Stimulated activated naive CD4-positive, alpha-beta T cell treated with Interleukin-2 at 50 U/mL for 16 hours (primary cell): ENCODE measurements around the gene SQSTM1.
"Not testable (repeated sequence)": the region's sequence is repeated elsewhere in the genome, so short reads cannot be mapped to it uniquely, and the experiment has no call there.

Experiments
- DNase-seq: peaks from one replicate; lab custom pipeline; 2025; lab: John Stamatoyannopoulos, UW

The SQSTM1 gene

DNA sequence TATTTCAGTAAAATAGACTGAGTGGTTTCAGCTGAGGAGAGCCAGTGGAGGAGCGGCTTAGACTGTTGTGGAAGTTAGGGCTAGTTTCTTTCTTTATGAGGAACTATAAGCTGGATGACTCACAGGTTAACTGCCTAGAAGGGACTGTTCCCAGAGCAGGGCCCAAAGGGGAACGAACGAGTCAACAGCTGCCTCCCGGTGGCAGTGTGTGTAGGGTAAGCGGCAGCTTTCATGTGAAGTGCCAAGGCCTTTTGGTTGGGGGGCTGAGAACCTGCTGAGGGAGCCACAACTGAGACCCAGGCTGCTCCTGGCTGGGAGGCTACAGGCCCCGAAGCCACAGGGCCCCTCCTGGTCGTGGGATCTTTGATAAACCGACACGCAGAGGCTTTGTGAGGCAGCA, 7.0 kb downstream of the SQSTM1 start:
- DNase-seq, result peak; percentile 34

DNA sequence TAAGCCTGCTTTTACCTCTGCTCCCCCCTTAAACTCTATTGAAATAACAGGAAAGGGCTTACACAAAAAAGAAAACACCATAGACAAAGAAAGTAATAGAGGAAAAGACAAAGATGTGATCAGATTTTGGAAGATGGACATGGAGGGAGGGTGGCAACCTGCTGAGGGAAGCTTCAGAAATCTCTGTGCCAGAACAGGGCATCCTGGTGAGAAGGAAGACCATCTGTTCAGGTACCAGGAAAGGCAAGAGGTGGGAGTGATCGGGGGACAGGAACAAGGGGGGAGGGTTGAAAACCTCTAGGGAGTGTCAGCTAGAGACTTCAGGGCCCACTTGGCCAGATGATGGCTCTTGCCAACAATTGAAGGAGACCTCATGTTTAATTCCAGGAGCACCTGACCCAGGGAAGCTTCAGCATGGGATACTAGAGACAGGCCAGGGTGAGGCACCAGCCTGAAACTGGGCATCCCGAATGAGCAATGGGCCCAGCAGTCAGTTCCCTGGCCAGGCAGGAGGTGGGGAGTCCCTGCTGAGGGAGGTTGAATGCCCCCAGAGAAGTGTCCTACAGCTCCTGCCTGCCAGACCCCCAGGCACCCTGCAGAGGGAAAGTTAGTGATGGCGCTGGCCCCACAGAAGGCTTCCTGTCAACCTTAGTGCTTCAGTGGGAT, 8.2 kb downstream of the SQSTM1 start:
- no peak for DNase-seq

DNA sequence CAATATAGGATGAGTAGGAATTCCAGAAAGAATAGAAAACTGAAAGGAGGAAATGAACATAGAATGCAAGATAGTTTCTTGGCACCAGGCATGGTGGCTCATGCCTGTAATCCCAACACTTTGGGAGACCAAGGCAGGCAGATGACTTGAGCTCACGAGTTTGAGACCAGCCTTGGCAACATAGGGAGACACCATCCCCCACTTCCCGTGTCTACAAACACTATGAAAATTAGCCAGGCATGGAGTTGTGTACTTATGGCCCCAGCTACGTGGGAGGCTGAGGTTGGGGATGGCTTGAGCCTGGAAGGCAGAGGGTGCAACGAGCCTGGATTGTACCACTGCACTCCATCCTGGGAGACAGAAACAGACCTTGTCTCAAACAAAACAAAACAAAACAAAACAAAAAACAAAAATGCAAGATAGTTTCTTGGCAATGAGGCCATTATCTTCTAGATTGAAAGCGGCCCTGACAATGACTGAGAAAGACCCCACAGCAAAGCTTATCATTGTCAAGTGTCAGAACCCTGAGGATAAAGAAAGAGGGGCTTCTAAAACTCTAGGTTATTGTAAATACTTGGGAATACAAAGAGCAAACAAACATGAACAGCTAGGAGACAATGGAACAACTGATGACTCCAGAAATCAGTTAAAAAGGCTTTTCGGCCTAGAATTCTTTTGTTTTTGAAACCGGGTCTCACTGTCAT, 9.2 kb downstream of the SQSTM1 start:
- no peak for DNase-seq

DNA sequence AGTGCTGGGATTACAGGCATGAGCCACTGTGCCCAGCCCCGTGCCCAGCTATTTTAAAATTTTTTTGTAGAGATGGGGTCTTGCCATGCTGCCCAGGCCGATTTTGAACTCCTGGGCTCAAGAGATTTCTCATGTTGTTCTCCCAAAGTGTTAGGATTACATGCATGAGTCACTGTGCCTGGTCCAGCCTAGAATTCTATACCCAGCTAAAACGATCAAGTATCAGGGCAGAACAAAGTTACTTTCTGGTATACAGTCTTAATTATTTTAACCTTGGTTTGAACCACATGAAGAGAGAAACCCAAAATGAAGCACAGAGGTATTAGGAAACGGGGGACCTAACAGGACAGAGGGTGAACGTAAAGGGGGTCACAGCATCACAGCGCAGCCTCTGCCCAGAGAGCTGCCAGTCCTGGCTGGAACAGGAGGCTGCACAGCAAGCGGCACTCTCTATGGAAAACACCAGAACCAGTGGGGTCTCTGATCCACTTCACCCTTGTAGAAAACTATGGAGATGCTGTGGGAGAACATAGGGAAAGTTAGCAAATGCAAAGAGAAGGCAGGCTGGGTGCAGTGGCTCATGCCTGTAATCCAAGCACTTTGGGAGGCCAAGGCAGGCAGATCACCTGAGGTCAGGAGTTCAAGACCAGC, 10.2 kb downstream of the SQSTM1 start:
- no peak for DNase-seq

DNA sequence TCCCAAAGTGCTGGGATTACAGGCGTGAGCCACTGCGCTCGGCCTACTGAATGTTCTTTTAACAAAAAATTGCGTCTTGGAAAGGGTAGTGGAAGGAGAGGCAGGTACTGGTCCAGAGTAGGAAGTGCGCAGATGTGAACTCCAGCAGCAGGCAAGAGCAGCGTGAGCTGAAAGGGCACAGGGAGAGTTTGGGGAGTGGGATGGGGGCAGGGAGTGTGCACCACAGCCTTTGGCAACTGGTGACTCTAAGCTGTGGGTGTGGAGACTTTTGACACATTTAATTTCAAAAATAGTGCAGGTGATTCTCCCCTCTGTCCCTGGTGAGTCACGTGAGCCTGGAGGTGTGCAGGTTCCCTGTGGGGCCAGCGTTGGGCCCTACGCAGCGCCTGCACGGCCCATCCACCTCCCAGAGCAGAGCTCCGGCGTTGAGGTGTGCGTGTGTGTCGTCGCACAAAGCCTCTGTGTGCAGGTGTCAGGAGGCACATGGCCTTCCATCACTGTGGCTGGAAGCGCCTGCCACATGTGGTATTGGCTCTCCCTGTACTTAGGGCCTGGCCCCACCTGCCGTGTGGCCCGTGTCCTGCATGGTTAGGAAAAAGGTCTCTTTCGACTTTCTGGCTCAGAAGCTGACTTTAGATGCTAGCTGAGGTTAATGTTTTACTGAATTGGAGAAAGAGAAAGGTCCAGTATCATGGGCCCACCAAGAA, 11.5 kb downstream of the SQSTM1 start:
- no peak for DNase-seq

DNA sequence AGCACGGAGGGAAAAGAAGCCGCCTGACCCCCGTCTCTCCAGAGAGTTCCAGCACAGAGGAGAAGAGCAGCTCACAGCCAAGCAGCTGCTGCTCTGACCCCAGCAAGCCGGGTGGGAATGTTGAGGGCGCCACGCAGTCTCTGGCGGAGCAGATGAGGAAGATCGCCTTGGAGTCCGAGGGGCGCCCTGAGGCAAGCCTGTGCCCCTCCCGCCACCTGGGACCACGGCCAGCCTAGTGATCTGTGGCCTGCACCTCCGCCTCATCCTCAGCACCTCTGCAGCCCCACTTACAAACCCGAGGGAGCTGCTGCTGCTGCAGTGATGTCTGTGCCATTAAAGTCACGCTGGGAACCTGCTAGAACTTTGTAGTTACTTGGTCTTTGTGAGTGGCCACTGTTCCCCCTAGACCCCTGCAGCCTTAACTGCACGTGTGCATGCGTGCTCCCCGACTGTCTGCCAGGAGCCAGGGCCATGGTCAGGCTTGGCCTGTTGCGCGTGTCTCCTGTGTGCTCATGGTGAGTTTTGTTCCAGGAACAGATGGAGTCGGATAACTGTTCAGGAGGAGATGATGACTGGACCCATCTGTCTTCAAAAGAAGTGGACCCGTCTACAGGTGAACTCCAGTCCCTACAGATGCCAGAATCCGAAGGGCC, 12.5 kb downstream of the SQSTM1 start:
- DNase-seq, result no peak

DNA sequence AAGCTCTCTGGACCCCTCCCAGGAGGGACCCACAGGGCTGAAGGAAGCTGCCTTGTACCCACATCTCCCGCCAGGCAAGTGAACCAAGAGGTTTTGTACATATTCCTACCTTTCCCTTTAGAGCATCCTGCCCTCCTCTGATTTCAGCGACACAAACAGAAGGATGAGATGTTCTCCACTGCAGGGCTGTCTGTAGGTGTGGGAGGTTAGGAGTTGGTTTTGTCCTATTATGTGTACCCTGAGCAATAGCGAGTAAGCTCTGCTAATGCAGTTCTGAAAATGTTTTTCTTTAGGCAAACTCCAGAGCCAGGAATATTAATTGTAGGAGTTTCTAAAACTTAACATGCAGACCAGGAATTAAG, 13.0 kb downstream of the SQSTM1 start:
- DNase-seq, result no peak

DNA sequence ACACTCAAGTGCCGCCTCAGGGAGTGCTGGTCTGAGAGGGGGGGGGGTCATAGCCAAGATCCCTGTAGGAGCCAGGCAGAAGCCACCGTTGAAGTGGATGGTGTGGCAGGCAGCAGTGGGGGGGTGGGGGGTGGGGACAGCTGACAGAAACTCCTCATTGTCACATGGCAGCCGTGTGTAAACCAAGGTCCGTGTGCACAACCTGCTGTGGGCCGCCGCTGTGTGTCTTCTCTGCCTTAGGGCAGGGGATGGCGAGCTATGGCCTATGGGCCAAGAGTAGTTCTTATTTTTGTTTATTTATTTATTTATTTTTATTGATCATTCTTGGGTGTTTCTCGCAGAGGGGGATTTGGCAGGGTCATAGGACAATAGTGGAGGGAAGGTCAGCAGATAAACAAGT, 13.4 kb downstream of the SQSTM1 start:
- no peak for DNase-seq

DNA sequence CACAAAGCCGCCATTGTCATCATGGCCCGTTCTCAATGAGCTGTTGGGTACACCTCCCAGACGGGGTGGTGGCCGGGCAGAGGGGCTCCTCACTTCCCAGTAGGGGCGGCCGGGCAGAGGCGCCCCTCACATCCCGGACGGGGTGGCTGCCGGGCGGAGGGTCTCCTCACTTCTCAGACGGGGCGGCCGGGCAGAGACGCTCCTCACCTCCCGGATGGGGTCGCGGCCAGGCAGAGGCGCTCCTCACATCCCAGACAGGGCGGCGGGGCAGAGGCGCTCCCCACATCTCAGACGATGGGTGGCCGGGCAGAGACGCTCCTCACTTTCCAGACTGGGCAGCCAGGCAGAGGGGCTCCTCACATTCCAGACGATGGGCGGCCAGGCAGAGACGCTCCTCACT, 14.2 kb downstream of the SQSTM1 start:
- DNase-seq, result not testable (repeated sequence)

DNA sequence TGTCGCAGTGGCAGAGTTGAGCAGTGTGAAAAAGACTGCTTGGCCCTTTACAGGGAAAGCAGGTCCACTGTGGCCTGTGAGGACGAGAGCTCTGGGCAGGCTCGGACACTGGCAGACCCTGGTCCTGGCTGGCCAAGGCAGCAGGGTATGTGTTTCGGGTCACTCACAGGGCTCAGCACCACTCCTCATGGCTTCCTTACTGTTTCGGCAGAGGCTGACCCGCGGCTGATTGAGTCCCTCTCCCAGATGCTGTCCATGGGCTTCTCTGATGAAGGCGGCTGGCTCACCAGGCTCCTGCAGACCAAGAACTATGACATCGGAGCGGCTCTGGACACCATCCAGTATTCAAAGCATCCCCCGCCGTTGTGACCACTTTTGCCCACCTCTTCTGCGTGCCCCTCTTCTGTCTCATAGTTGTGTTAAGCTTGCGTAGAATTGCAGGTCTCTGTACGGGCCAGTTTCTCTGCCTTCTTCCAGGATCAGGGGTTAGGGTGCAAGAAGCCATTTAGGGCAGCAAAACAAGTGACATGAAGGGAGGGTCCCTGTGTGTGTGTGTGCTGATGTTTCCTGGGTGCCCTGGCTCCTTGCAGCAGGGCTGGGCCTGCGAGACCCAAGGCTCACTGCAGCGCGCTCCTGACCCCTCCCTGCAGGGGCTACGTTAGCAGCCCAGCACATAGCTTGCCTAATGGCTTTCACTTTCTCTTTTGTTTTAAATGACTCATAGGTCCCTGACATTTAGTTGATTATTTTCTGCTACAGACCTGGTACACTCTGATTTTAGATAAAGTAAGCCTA, 15.7 kb downstream of the SQSTM1 start:
- DNase-seq, result peak; percentile 55

DNA sequence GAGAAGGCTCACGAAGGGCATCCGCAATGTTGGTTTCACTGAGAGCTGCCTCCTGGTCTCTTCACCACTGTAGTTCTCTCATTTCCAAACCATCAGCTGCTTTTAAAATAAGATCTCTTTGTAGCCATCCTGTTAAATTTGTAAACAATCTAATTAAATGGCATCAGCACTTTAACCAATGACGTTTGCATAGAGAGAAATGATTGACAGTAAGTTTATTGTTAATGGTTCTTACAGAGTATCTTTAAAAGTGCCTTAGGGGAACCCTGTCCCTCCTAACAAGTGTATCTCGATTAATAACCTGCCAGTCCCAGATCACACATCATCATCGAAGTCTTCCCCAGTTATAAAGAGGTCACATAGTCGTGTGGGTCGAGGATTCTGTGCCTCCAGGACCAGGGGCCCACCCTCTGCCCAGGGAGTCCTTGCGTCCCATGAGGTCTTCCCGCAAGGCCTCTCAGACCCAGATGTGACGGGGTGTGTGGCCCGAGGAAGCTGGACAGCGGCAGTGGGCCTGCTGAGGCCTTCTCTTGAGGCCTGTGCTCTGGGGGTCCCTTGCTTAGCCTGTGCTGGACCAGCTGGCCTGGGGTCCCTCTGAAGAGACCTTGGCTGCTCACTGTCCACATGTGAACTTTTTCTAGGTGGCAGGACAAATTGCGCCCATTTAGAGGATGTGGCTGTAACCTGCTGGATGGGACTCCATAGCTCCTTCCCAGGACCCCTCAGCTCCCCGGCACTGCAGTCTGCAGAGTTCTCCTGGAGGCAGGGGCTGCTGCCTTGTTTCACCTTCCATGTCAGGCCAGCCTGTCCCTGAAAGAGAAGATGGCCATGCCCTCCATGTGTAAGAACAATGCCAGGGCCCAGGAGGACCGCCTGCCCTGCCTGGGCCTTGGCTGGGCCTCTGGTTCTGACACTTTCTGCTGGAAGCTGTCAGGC, 16.6 kb downstream of the SQSTM1 start:
- DNase-seq, result no peak

DNA sequence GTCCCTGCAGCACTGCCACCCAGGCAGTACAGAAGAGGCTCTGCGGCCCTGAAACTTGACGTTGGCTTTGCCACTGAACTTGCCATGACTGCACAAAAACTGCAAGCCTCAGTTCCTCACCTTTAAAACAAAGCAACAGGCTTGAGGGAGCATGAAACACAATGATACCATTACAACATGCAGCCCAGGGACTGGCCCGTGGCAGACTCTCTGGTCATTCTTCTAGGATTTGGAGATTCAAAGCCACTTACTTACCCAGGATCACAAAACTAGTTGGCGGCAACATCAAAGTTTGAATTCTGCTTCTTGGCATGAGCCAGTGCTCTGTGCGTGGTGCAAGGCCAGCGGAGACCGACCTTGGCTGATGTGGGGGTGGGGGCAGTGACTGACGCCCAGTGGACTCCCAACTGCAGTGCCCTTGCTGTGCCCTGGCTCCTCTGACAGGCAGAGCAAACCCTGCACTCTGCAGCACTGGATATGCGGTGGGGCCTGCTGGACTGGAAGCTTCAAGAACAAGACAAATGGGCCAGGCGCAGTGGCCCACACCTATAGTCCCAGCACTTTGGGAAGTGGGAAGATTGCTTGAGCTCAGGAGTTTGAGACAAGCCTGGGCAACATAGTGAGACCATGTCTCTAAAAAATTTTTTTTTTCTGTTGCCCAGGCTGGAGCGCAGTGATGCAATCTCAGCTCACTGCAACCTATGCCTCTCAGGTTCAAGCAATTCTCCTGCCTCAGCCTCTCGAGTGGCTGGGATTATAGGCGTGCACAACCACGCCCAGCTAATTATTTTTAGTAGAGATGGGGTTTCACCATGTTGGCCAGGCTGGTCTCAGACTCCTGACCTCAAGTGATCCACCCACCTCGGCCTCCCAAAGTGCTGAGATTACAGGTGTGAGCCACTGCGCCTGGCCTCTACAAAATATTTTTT, 18.9 kb downstream of the SQSTM1 start:
- no peak for DNase-seq

DNA sequence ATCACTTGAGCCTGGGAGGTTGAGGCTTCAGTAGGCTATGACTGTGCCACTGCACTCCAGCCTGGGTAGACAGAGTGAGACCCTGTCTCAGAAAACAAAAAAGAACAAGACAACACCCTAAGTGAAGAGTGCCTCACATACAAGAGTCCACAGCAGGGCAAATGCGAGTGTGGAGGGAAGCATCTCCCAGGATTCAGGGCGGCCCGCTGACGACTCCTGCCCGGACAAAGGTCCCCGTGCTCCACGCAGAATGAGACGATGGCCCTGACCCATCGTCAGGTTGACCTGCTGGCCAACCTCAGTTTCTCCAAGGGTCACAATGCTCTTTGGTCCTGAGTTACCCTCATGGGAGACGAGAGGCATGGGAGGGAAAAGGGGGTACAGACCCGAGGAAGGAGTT, 19.6 kb downstream of the SQSTM1 start:
- no peak for DNase-seq

DNA sequence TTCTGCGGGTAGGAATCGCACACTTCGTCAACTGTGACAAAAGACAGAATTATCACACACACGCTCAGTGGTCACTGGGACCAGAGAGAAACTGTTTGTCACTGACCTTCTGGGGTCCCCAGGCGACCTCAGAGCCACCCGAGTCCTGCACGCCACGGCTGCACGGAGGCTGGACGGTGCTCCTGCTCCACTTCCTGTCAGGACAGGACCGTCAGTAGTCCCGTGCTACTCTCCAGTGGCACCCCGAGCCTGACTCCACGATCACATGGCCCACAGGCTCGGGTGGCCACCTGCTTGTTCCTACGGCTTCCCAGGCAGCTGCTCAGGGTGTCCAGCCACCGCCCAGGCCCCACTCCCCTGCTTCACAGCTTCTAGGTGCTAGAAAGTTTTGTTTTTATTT, 20.1 kb downstream of the SQSTM1 start:
- DNase-seq, result no peak

DNA sequence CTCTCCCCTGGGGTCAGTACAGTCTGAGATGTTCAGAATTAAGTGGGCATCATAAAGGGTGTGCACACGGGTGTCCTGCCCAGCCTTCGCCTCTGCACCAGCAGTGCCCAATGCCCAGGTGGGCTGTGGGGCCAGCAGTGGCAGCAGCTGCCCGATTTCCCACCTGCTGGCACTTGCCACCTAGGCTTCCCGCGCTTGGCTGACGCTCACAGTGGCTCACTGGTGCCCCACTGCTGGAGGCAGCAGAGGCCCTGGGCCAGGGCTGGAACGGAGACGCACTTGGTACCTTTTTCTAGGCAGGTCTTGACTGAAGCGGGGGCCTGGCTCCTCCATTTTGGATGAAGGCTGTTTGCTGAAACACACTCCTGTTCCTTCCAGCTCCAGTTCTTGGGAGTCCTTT, 20.9 kb downstream of the SQSTM1 start:
- no peak for DNase-seq

DNA sequence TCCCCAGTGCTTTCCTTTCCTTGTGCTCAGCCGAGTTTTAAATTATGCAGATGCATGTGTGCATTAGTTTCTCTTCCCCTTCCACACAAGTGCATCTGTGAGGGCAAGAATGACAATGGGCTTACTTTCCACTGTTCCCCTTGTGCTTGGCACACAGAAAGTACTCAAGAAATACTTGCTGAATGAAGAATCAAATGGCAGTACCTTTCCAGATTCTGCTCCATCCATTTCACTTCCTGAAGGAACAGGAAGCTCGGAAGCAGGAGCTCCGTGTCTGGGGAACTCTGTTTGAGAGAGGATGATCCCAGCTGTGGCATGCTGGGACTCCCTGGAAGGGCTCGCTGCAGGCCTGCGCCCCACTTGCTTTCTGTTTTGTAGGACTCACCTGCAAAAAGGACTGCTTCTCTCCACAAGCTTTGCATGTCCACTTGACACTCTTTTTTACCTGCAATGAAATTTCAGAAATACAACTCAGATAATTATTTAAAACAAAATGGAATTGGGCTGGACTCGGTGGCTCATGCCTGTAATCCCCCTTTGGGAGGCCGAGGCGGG, 32.4 kb downstream of the SQSTM1 start:
- DNase-seq, result no peak

DNA sequence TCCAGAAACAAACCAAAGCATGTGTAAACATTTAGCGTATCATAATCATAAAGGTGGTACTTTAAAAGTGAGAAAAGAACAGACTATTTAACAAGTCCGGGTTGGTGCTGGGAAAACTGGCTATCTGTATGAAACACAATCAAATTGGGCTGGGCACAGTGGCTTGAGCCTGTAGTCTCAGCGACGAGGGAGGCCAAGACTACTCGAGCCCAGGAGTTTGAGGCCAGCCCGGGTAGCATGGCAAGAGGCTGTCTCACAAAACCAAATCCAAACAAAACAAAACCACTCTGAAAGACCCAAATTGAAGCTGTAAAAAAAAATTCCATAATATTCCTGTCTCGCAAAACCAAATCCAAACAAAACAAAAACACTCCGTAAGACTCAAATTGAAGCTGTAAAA, 33.7 kb downstream of the SQSTM1 start:
- DNase-seq, result no peak

DNA sequence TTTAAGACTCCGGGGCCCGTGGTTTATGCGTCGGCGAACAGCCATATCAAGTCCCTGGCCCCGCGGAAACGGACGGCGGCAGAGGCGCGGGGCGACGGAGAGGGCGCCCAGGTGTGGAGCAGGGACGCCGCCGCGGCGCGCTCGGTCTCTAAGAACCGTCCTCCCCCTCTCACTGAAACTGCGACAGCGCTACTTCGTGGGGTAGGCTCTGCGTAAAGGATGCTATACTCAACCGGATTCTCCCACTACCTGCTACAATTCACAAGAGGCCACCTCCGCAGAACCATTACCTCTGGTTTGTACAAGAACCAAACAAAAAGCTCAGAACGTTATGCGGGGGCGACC, 37.5 kb downstream of the SQSTM1 start:
- no peak for DNase-seq
